Skeletal muscle cell (primary cell): ENCODE results near the gene SEMA5A.
A peak's percentile ranks its signal among the peaks of the same experiment; 100 is the strongest.

ENCODE experiments used
- DNase-seq: peaks from one replicate; pipeline ENCODE4 v3.0.0-alpha.2; 2010; ENCODE audit warnings: low read depth
- H3K4me3 ChIP-seq: 2 replicates; pipeline ENCODE4 v1.5.1; 2011; ENCODE audit warnings: low read depth, mild to moderate bottlenecking, control low read depth, low read length, moderate library complexity

SEMA5A gene

GRCh38 chr5:9348401-9348996 lies 197.4 kb downstream of the SEMA5A start:
- DNase-seq, result no peak
- H3K4me3 ChIP-seq, result no peak overlapping the region

- no peak overlapping the region for H3K4me3 ChIP-seq
- DNase-seq, result no peak
Measured at GRCh38 chr5:9347541-9348295, 198.2 kb downstream of the SEMA5A start.

DNA sequence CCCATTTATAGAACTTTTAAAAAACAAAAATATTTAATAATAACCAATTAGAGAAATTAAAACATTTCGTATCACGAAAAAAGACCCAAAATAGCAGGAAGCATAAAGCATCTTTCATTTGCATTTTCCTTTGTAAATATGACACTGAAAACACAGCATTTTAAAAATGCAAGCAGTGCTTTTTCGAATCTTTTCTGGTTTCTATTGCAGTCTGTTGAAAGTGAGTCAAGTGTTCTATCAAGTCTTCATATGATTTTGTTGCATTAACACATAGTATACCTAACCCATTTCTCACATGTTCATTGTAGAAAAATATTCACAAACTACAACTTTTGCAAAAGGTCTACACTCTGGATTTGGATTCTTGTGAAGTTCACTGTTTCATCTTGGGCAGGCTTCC lies 198.8 kb downstream of the SEMA5A start:
- no peak overlapping the region for H3K4me3 ChIP-seq
- DNase-seq, result no peak

GRCh38 chr5:9344751-9345240 lies 201.1 kb downstream of the SEMA5A start:
- no peak for DNase-seq
- H3K4me3 ChIP-seq, result no peak overlapping the region

DNA sequence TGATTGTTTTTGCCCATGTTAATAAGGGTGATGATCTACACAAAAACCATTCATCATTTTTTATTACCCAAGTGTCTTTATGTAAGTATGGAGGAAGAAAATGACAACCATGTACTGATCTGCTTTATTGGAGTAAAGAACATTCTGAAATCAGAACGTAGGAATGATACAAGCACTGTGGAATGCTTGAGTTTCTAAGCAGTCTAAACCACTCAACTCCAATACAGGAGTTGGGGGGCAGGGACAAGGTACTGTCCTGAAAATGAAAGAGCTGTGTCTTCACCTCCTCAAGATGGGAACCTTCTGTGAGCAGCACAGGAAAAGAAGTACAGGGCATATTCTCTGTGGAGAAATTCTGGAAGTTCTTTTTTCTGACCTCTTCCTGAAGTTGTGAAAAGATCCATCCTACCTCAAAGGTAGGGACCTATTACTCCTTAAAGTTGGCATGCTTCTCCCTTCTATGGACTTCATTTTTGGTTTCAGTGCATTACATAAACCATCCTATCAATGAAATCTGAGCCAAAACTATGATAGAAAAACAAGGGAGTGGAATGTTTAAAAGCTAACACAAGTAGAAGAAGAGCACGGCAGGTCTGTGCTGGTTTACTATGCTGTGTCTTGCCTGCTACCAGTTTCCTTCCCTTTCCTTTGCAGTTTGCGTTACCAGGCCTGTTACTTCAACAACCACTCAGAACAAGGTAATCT lies 202.6 kb downstream of the SEMA5A start:
- H3K4me3 ChIP-seq, result no peak overlapping the region
- DNase-seq, result no peak

- H3K4me3 ChIP-seq, result no peak overlapping the region
- no peak for DNase-seq
Measured at GRCh38 chr5:9342161-9342787, 203.6 kb downstream of the SEMA5A start.

DNA sequence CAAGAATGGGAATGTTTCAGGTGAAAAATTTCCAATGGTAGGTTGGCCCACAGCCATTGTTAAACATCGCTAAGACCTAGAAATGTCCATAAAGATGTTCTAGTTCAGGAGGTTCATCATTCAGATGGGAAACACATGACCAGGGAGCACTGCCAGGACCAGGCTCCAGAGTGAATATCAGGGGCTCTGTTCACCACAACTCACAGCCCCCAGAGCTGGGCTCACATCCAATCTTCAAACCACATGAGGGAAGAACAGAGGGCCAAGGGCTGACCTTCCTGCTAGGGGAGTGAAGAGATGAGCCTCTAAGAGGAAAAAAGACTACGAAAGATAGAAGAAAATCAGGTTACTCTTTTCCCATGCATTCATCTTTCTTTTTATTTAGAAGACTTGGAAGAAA lies 205.8 kb downstream of the SEMA5A start:
- H3K4me3 ChIP-seq, result no peak overlapping the region
- DNase-seq, result no peak

DNA sequence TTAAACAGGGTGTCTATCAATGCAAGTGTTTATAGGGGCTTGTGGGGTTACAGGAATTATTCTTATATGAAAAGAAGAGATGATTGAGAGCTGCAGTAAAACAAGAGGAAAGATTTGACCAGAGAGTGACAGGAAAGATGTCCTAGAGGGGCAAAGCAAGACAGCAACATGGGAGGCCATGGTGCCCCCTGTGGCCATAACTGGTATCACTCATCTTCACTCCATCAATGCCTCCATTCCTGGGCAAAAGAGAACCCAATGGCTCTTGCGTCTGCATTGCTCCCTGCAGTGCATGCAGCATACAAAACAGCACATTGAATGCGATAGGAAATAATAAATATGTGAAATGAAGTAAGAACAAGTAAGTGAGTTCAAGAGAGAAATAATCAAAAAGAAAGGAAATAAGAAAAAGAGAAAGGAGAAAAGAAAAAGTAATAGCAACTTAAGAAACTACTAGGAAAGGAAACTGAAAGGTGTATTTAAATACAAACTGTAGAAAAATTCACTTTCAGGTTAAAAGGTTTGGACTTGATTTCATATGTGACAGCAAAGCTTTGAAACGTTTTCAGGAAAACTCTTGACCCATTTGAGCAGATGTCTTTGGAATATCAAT lies 206.6 kb downstream of the SEMA5A start:
- H3K4me3 ChIP-seq, result no peak overlapping the region
- no peak for DNase-seq

- H3K4me3 ChIP-seq, result no peak overlapping the region
- DNase-seq, result no peak
Measured at GRCh38 chr5:9338796-9339195, 207.1 kb downstream of the SEMA5A start.

GRCh38 chr5:9337928-9338595 lies 207.8 kb downstream of the SEMA5A start:
- no peak overlapping the region for H3K4me3 ChIP-seq
- DNase-seq, result peak; percentile 71

DNA sequence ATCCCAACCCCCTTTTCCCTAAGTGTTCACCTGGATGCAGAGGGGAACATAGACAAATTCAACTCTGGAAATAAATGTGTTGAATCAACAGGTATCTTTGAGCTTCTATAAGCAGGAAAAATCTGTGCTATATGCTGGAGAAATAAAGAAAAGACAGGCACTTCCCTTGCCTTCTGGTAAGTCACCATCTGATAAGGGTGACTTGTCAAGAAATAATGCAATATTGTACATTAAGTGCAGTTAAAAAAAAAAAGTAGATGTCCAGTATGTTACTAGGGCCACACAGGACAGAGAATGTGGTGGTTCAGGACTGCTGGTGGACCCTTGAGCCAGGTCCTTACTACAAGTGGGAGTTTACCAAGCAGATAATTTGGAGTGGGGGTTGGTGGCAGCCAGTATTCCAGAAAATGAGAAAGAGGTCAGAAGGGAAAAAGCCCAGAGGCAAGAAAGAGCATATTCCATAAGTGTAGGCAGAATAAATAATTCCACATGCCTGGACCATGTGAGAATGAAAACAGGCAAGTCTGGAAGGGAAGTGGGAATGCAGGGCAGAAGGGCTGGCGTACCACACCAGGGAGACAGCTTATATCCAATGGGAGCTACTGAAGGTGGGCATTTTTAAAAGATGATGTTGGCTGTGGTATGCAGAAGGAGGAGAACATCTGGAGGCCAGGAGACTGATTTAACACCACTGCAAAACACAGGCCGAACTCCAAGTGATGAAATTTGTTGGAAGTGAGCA lies 209.9 kb downstream of the SEMA5A start:
- DNase-seq, result no peak
- no peak overlapping the region for H3K4me3 ChIP-seq

DNA sequence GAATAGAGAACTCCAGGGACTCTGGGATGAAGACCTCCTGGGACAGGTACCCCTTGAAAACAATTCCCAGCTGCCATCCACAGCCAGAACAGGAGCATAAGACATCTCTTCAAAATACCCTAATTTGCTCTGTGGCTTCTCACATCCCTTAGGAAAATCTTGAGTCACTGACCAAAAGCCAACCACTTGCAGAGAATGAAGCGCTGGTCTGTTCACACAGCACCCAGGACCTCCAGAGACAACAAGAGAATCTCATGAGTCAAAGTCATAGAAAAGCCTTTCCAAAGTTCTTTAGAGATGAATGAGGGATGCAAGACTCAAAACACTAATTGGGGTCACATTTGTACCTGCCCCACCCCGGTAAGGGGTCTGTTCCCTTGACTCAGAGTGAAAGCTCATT lies 210.6 kb downstream of the SEMA5A start:
- DNase-seq, result no peak
- no peak overlapping the region for H3K4me3 ChIP-seq

DNA sequence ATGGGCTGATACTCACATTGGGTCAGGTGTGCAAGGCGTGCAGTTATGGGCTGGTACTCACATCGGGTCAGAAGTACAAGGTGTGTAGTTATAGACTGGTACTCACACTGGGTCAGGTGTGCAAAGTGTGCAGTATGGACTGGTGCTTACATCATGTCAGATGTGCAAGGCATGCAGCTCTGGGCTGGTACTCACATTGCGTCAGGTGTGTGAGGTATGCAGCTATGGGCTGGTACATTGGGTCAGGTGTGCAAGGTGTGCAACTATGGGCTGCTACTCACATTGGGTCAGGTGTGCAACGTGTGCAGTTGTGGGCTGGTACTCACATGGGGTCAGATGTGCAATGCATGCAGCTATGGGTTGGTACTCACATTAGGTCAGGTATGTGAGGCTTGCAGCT lies 213.8 kb downstream of the SEMA5A start:
- no peak overlapping the region for H3K4me3 ChIP-seq

DNA sequence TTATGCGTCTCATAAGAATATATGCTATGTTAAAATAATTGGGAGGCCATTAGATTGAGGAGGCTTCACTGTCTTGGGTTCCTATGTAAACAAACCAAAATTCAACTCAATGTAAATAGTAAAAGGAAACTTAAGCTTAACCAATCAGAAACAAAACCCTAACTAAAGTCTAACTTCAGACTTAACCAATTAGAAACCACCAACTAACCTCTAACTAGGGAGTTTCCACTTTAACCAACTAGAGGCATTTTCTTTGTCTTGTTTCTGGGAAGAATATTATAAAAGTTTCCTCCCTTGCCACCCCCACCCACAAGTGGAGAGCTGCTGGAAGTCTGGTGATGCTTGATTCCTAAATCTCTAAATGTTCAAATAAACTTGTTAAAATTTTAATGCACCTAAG lies 214.5 kb downstream of the SEMA5A start:
- H3K4me3 ChIP-seq, result no peak overlapping the region
- no peak for DNase-seq

More for the DNA sequence above, 213.8 kb downstream of the SEMA5A start:
- no peak for DNase-seq

- no peak overlapping the region for H3K4me3 ChIP-seq
- DNase-seq, result no peak
Measured at GRCh38 chr5:9329125-9329524, 216.8 kb downstream of the SEMA5A start.

DNA sequence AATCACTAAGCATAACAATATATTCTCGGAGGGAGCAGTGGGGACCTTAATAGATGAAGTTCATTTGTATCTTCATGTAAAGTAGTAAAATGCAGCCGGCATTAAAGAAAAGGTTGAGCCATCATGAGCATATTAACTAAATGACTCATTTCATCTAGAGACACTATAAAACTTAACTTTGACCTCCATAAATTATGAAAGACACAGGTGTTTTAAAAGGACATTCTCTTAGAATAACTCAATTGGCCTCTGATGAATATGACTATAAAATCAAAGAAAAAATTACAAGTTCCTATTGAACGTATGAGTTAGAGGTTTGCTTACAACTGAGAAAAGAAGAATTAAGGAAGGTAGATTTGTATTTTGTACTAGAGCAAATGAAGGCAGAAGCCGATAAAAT lies 220.3 kb downstream of the SEMA5A start:
- H3K4me3 ChIP-seq, result no peak overlapping the region
- no peak for DNase-seq

- peak; percentile 49 for DNase-seq
- H3K4me3 ChIP-seq, result no peak overlapping the region
Measured at GRCh38 chr5:9324348-9325077, 221.4 kb downstream of the SEMA5A start.

DNA sequence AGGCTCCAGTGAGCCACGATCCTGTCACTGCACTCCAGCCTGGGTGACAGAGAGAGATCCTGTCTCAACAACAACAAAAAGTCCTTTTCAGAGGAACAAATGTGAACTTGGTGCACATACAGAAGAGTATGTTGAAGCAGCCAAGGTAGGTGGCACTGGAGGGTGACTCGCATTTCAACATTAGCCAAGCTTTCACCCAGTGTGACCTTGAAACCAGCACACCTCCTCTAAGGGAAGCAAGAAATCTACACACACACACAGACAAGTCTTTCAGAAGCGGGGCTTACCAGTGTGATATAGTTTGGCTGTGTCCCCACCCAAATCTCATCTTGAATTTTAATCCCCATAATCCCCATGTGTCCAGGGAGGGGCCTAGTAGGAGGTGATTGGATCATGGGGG lies 225.2 kb downstream of the SEMA5A start:
- DNase-seq, result no peak
- H3K4me3 ChIP-seq, result no peak overlapping the region
